Ammon's horn (tissue), 1 donor: ENCODE data around the gene BDNF.
"Not testable (repeated sequence)": the region's sequence is repeated elsewhere in the genome, so short reads cannot be mapped to it uniquely, and the experiment has no call there.

ENCODE experiments used
- DNase-seq: peaks from one replicate; pipeline ENCODE4 v3.0.0-alpha.2; 2016; ENCODE audit warnings: low spot score

BDNF gene

GRCh38 chr11:27700351-27701301, at the start of gene BDNF:
Gene BDNF, minus strand, starts transcription at chr11:27700455. Its CDS starts 41,891 bp downstream, at chr11:27658564.
- DNase-seq, result no peak

- no peak for DNase-seq
Observed at GRCh38 chr11:27740362-27741013, 40.2 kb upstream of the BDNF start.

GRCh38 chr11:27735281-27735680, 35.0 kb upstream of the BDNF start:
- no peak for DNase-seq

- DNase-seq, result not testable (repeated sequence)
Observed at GRCh38 chr11:27731803-27732202, 31.5 kb upstream of the BDNF start.

- no peak for DNase-seq
Observed at GRCh38 chr11:27726981-27727380, 26.7 kb upstream of the BDNF start.

- no peak for DNase-seq
Observed at GRCh38 chr11:27723687-27724086, 23.4 kb upstream of the BDNF start.

GRCh38 chr11:27722953-27723344, 22.7 kb upstream of the BDNF start:
- DNase-seq, result peak; percentile 31

- peak; percentile 7 for DNase-seq
Observed at GRCh38 chr11:27722117-27722952, 22.1 kb upstream of the BDNF start.

GRCh38 chr11:27721264-27722116, 21.2 kb upstream of the BDNF start:
- no peak for DNase-seq

GRCh38 chr11:27720277-27720830, 20.1 kb upstream of the BDNF start:
- peak; percentile 11 for DNase-seq

- DNase-seq, result no peak
Observed at GRCh38 chr11:27719546-27719925, 19.3 kb upstream of the BDNF start.

GRCh38 chr11:27718863-27719545, 18.7 kb upstream of the BDNF start:
- no peak for DNase-seq

GRCh38 chr11:27718346-27718862, 18.1 kb upstream of the BDNF start:
- DNase-seq, result peak; percentile 79

- DNase-seq, result peak; percentile 12
Observed at GRCh38 chr11:27717801-27718229, 17.6 kb upstream of the BDNF start.

GRCh38 chr11:27717377-27717776, 17.1 kb upstream of the BDNF start:
- DNase-seq, result no peak

GRCh38 chr11:27716835-27717234, 16.6 kb upstream of the BDNF start:
- no peak for DNase-seq

- no peak for DNase-seq
Observed at GRCh38 chr11:27716216-27716615, 16.0 kb upstream of the BDNF start.

GRCh38 chr11:27711725-27712124, 11.5 kb upstream of the BDNF start:
- DNase-seq, result no peak

- no peak for DNase-seq
Observed at GRCh38 chr11:27710536-27710935, 10.3 kb upstream of the BDNF start.

- DNase-seq, result no peak
Observed at GRCh38 chr11:27707676-27708075, 7.4 kb upstream of the BDNF start.
